IMR-90 (cell line): ENCODE data around the gene TUBB2B. TPM values are rescaled to one million over a fixed set of nuclear protein-coding genes. Genes with fewer than 3 reads are reported as not detected.

Experiments used
- ATAC-seq: fragments of 200-7000 bp; cut with Tn5 transposase; 2 replicates; pipeline ENCODE4 v1.9.1; 2020; ENCODE audit warnings: low read depth, mild to moderate bottlenecking, moderate library complexity
- BruUV-seq: library from RNA; stranded (reverse); fragments of 400-500 nt; replicated peaks from 2 replicates; lab custom pipeline; 2021; lab: Mats Ljungman, UMichigan
- CTCF ChIA-PET: fragments of 300-600 bp; formaldehyde crosslinking; extraction: SDS; loops from one replicate; lab custom pipeline; 2021; ENCODE audit warnings: antibody characterized with exemption; lab: Yijun Ruan, JAX
- POLR2A ChIA-PET: fragments of 300-600 bp; sonication (Branson Sonifier 250); formaldehyde crosslinking; loops from one replicate; lab custom pipeline; 2022; ENCODE audit warnings: antibody characterized with exemption; ENCODE audit not compliant: unreplicated experiment; lab: Charles Lee
- DNase-seq: peaks from one replicate; pipeline ENCODE4 v3.0.0; 2013
- H2AFZ ChIP-seq: replicated peaks from 2 replicates; pipeline ENCODE3; 2013; ENCODE audit warnings: low read length, mild to moderate bottlenecking; ENCODE audit not compliant: poor library complexity
- H2AK5ac ChIP-seq: 2 replicates; pipeline ENCODE4 v1.6.1; 2013; ENCODE audit warnings: low read depth, low read length, inconsistent platforms
- H2AK9ac ChIP-seq: replicated peaks from 2 replicates; pipeline ENCODE3; 2013; ENCODE audit warnings: mild to moderate bottlenecking, low read depth, low read length, moderate library complexity; ENCODE audit not compliant: poor library complexity
- H2BK120ac ChIP-seq: 2 replicates; pipeline ENCODE4 v1.6.1; 2013; ENCODE audit warnings: low read depth, low read length, inconsistent platforms
- H2BK15ac ChIP-seq: 3 replicates; pipeline ENCODE4 v1.6.1; 2013; ENCODE audit warnings: low read depth, low read length, inconsistent platforms
- H2BK20ac ChIP-seq: 2 replicates; pipeline ENCODE4 v1.6.1; 2013; ENCODE audit warnings: low read depth, mild to moderate bottlenecking, inconsistent platforms, low read length, moderate library complexity
- H2BK5ac ChIP-seq: 2 replicates; pipeline ENCODE4 v1.6.1; 2013; ENCODE audit warnings: mild to moderate bottlenecking, low read depth, low read length, inconsistent platforms; ENCODE audit not compliant: poor library complexity, severe bottlenecking
- H3K14ac ChIP-seq: replicated peaks from 2 replicates; pipeline ENCODE4 v1.6.1; 2013; ENCODE audit warnings: low read depth, low read length, inconsistent platforms
- H3K18ac ChIP-seq: 2 replicates; pipeline ENCODE4 v1.6.1; 2013; ENCODE audit warnings: low read depth, low read length, control low read depth
- H3K23ac ChIP-seq: 2 replicates; pipeline ENCODE4 v1.6.1; 2013; ENCODE audit warnings: low read depth, low read length, inconsistent platforms
- H3K27ac ChIP-seq: 2 replicates; pipeline ENCODE4 v1.5.1; 2013; ENCODE audit warnings: mild to moderate bottlenecking, control low read depth, low read length; ENCODE audit not compliant: insufficient read depth
- H3K27me3 ChIP-seq: 2 replicates; pipeline ENCODE4 v1.6.1; 2013; ENCODE audit warnings: low read length; ENCODE audit not compliant: control insufficient read depth, insufficient read depth
- H3K36me3 ChIP-seq: 2 replicates; pipeline ENCODE4 v1.6.1; 2013; ENCODE audit warnings: low read length, mixed read lengths; ENCODE audit not compliant: control insufficient read depth, insufficient read depth
- H3K4ac ChIP-seq: 2 replicates; pipeline ENCODE4 v1.6.1; 2013; ENCODE audit warnings: low read depth, low read length, inconsistent platforms
- H3K4me1 ChIP-seq: 2 replicates; pipeline ENCODE4 v1.6.1; 2013; ENCODE audit warnings: low read length, mixed read lengths; ENCODE audit not compliant: control insufficient read depth, insufficient read depth
- H3K4me2 ChIP-seq: 2 replicates; pipeline ENCODE4 v1.6.1; 2013; ENCODE audit warnings: low read depth, mild to moderate bottlenecking, control low read depth, low read length, moderate library complexity
- H3K4me3 ChIP-seq: 2 replicates; pipeline ENCODE4 v1.5.1; 2013; ENCODE audit warnings: low read depth, mild to moderate bottlenecking, control low read depth, low read length, moderate library complexity; ENCODE audit not compliant: insufficient read depth
- H3K56ac ChIP-seq: 2 replicates; pipeline ENCODE4 v1.6.1; 2013; ENCODE audit warnings: low read length, inconsistent platforms; ENCODE audit not compliant: insufficient read depth; ENCODE audit errors: extremely low read depth
- H3K79me1 ChIP-seq, 2 experiments: 2 replicates each; pipeline ENCODE4 v1.6.1; 2013; ENCODE audit warnings: low read length in 2 of 2, inconsistent platforms in 1 of 2, low read depth in 1 of 2
- H3K9ac ChIP-seq: 2 replicates; pipeline ENCODE4 v1.6.1; 2013; ENCODE audit warnings: low read depth, low read length, control low read depth
- H3K9me1 ChIP-seq: 2 replicates; pipeline ENCODE4 v1.6.1; 2013; ENCODE audit warnings: low read length, inconsistent platforms; ENCODE audit not compliant: insufficient read depth
- H3K9me3 ChIP-seq: 2 replicates; pipeline ENCODE4 v1.6.1; 2013; ENCODE audit warnings: low read length; ENCODE audit not compliant: control insufficient read depth, insufficient read depth
- H4K20me1 ChIP-seq: 2 replicates; pipeline ENCODE4 v1.6.1; 2013; ENCODE audit warnings: low read length, inconsistent platforms; ENCODE audit not compliant: insufficient read depth
- H4K5ac ChIP-seq: 2 replicates; pipeline ENCODE4 v1.6.1; 2013; ENCODE audit warnings: mild to moderate bottlenecking, low read depth, low read length, control low read depth
- H4K8ac ChIP-seq, 2 experiments: 2 replicates each; pipeline ENCODE4 v1.6.1; 2013; ENCODE audit warnings: low read depth in 2 of 2, low read length in 2 of 2, control low read depth in 1 of 2, inconsistent platforms in 1 of 2
- H4K91ac ChIP-seq: 2 replicates; pipeline ENCODE4 v1.6.1; 2013; ENCODE audit warnings: low read depth, low read length, inconsistent platforms; ENCODE audit not compliant: insufficient read depth
- BHLHE40 ChIP-seq: fragments of 150-350 bp; IDR thresholded peaks from 2 replicates; pipeline ENCODE4 v1.6.1; 2016; ENCODE audit warnings: mild to moderate bottlenecking, low read depth, low read length
- CEBPB ChIP-seq: IDR thresholded peaks from 2 replicates; pipeline ENCODE4 v1.6.1; 2012; ENCODE audit warnings: low read depth, low read length, improper control_type of control experiment
- ELK1 ChIP-seq: fragments of 150-350 bp; IDR thresholded peaks from 2 replicates; pipeline ENCODE4 v1.6.1; 2016; ENCODE audit warnings: low read depth, mild to moderate bottlenecking, low read length, moderate library complexity, borderline replicate concordance
- FOS ChIP-seq: fragments of 150-350 bp; IDR thresholded peaks from 2 replicates; pipeline ENCODE4 v1.6.1; 2016; ENCODE audit warnings: low read depth, low read length
- MAFK ChIP-seq: IDR thresholded peaks from 2 replicates; pipeline ENCODE4 v1.6.1; 2012; ENCODE audit warnings: low read depth, low read length, improper control_type of control experiment
- POLR2A ChIP-seq: IDR thresholded peaks from 2 replicates; pipeline ENCODE4 v1.6.1; 2012; ENCODE audit warnings: mild to moderate bottlenecking, low read depth, low read length
- RAD21 ChIP-seq: IDR thresholded peaks from 2 replicates; pipeline ENCODE4 v1.6.1; 2012; ENCODE audit warnings: low read length, improper control_type of control experiment
- WGBS, 2 experiments: methylation state at CpG; one replicate each; pipeline versions ENCODE4 v1.1.5 to v1.1.7; 2013; ENCODE audit warnings: missing lambda C conversion rate in 2 of 2; ENCODE audit not compliant: insufficient read length in 1 of 2; ENCODE audit errors: extremely low coverage in 2 of 2; 5-methylcytosine and 5-hydroxymethylcytosine counted together
- dilution Hi-C: fragments of 300-500 bp; cut with HindIII; formaldehyde crosslinking; loops from one replicate; pipeline ENCODE4 v1.14.3; 2018; ENCODE audit warnings: low sequenced_read_pairs; ENCODE audit not compliant: unreplicated experiment
- in situ Hi-C: fragments of 300-500 bp; cut with MboI; formaldehyde crosslinking; loops from 3 replicates; pipeline ENCODE4 v1.14.3; 2019; ENCODE audit warnings: low sequenced_read_pairs, inconsistent platforms, mixed read lengths
- intact Hi-C: fragments of 100-400 bp; cut with micrococcal nuclease; formaldehyde crosslinking; loops from 2 replicates; pipeline ENCODE4 v1.10.0; 2022
- polyA plus RNA-seq, 3 experiments: library from polyadenylated mRNA; depleted of rRNA; stranded (reverse); fragments of >200 nt; gene quantifications; 2 replicates each; pipeline ENCODE4 v1.2.3, GENCODE V29; 2012; ENCODE audit warnings: low replicate concordance in 1 of 3
- total RNA-seq: library from RNA; depleted of rRNA; stranded (reverse); fragments of >200 nt; gene quantifications from 2 replicates; pipeline ENCODE4 v1.2.3, GENCODE V29; 2012

Gene TUBB2B
- total and polyA plus RNA-seq, 2 of the 4 experiments (the other 2 are of a cell fraction): 13.6 to 21.1 TPM

GRCh38 chr6:3205913-3206312 lies 21.5 kb downstream of the TUBB2B start:
- H2AFZ ChIP-seq: peak overlapping the region; percentile 1
- DNase-seq (peak; percentile 95), ATAC-seq (peak; percentile 15)
- in situ Hi-C loops (no loop called here), intact Hi-C loops (no loop called here), dilution Hi-C loops (no loop called here)
- no peak overlapping the region for H3K18ac ChIP-seq
- no peak overlapping the region for H4K91ac ChIP-seq
- ChIA-PET CTCF (no interaction called here), POLR2A (no interaction called here)
- H3K4me2 ChIP-seq: no peak overlapping the region
- no peak overlapping the region for H4K8ac ChIP-seq
- no peaks in the 10 kb centered on the region for H3K27me3 ChIP-seq
- no peak overlapping the region for H2AK5ac ChIP-seq
- H3K79me1 ChIP-seq: no peaks in the 10 kb centered on the region
- no peaks in the 10 kb centered on the region for H4K20me1 ChIP-seq
- no peak overlapping the region for H4K5ac ChIP-seq
- H3K56ac ChIP-seq: no peak overlapping the region
- no peak overlapping the region for H3K4ac ChIP-seq
- no peaks in the 10 kb centered on the region for H3K9me3 ChIP-seq
- H2BK120ac ChIP-seq: no peak overlapping the region
- no peak overlapping the region for H3K4me3 ChIP-seq
- H2BK5ac ChIP-seq: peak overlapping the region; percentile 65
- no peak overlapping the region for H3K9ac ChIP-seq
- no TSS peak for BruUV-seq
- H2BK20ac ChIP-seq: no peak overlapping the region
- no peak overlapping the region for H3K23ac ChIP-seq
- no peaks in the 10 kb centered on the region for H3K36me3 ChIP-seq
- H3K4me1 ChIP-seq: peaks cover 15% of the 10 kb centered on the region
- peaks cover 6% of the 10 kb centered on the region for H3K9me1 ChIP-seq
- TF ChIP-seq MAFK (peak; percentile 51), RAD21 (no peak), FOS (peak; percentile 45; the same call in 1 of the 2 replicates), ELK1 (no peak), CEBPB (peak; percentile 98), BHLHE40 (peak; percentile 25; the same call in 1 of the 2 replicates), POLR2A (no peak)
- no CpG with 5 or more reads among the region's 4 CpGs for WGBS, 2 experiments
- H2BK15ac ChIP-seq: no peak overlapping the region
- H3K27ac ChIP-seq: no peak overlapping the region
- H2AK9ac ChIP-seq: no peak overlapping the region
- H3K14ac ChIP-seq: no peak overlapping the region
